ACHN (cell line): Measurements from ENCODE around the gene LEP.
"Not testable (repeated sequence)": the region's sequence is repeated elsewhere in the genome, so short reads cannot be mapped to it uniquely, and the experiment has no call there.

ENCODE experiments used
- DNase-seq: peaks from one replicate; pipeline ENCODE4 v3.0.0-alpha.2; 2015
- in situ Hi-C: cut with HindIII; loops from 2 replicates; pipeline ENCODE4 v1.10.0; 2017; ENCODE audit warnings: low sequenced_read_pairs, low pct_ligation_motif_present, low pct_unique_long_range_greater_than_20kb

The LEP gene

DNA sequence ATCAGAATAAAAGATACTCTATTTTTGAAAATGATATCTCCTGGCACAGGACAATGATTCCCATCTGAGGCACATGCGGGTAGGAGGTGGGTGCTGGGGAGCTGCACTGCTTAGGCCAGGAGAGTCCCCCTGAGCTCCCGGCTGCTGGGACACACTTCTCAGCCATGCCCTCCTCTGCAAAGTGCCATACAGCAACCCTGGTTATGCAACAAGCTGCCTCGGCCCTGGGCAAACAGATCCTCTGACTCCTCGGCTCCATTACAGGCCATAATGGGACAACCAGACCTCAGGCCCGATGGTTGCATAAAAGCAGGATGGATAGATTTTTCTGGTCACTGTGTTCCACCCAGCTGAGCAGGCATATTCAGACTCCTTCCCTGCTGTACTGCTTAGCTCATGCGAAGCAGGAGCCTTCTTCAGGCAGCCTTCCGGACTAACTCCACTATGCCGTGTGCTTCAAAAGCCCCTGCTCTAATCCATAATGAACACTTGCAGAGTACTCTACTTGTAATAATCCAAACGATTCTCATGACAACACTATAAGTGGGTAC lies 6.5 kb upstream of the LEP start:
- in situ Hi-C loops = no loop called here

DNA sequence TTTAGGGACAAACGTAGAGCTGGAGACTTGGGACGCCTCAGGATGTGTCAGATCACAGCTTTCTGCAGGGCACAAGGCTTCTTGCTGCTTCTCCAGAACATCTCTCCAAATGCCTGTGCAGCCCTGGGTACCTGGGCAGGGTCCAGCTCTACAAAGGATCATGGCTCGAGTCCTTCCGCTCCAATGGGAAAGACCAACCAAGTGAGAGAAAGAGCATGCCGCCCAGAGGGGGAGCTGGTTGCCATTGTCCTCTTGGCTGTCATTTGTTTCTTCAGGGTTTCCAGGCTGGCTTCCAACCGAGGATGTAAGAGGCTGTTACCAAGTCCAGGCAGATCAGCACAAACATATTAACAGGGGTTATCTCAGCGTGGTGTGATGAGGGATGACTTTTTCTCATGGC lies 5.6 kb upstream of the LEP start:
- in situ Hi-C loops = no loop called here
- no peak for DNase-seq

More for the DNA sequence above, 6.5 kb upstream of the LEP start:
- DNase-seq = no peak

DNA sequence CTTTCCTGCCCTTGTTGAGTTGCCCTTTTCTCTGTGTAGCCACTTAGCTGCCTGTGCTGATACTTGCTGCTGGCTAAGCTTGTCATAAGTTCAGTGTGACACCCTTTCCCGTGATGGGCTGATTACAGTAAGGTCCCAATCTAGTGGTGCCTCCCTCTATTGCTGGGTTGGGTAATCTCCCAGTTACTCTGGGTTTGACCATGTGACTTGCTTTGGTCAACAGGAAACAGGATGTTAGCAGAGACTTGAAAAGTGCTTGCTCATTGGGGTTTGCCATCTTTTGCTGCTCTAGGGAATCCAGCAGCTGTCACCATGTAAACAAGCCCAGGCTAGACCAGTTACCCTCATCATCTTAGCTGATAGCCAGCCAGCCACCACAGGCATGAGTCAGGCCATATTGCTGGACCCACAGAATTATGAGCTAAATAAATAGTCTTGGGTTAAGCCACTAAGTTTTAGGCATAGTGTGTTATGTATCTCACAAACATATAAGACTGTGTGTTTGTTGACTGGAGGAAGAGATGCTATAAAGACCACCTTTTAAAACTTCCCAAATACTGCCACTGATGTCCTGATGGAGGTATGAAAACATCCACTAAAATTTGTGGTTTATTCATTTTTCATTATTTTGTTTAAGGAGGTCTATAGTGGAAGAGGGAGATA lies 4.0 kb upstream of the LEP start:
- in situ Hi-C loops = no loop called here
- peak; percentile 35 for DNase-seq

DNA sequence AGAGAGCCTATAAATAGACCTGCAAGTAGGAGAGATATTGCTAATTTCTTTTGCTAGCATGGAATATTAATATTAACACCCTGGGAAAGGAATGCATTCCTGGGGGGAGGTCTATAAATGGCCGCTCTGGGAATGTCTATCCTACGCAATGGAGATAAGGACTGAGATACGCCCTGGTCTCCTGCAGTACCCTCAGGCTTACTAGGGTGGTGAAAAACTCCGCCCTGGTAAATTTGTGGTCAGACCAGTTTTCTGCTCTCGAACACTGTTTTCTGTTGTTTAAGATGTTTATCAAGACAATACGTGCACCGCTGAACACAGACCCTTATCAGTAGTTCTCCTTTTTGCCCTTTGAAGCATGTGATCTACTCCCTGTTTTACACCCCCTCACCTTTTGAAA lies 1.9 kb upstream of the LEP start:
- DNase-seq, in situ Hi-C loops: not testable (repeated sequence)

DNA sequence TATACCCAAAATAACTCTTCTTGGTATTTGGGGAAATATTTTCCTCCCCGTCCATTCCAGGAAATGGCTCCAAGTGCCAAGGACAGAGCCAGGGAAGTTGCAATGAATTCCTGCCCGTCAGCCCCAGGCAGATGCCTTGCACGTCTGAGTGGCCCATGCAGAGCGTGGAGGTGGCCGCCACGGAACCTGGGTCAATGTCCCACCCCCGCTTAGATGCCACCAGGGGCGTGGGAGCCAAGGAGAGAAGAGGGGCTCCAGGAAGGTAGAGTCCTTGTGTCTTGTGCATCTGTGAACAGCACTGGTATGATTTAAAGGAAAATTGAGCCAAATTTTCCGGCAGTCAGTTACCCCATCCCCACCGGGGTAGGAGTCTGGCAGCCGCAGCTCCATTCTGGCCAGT lies 1.6 kb downstream of the LEP start:
- in situ Hi-C loops = no loop called here
- no peak for DNase-seq

DNA sequence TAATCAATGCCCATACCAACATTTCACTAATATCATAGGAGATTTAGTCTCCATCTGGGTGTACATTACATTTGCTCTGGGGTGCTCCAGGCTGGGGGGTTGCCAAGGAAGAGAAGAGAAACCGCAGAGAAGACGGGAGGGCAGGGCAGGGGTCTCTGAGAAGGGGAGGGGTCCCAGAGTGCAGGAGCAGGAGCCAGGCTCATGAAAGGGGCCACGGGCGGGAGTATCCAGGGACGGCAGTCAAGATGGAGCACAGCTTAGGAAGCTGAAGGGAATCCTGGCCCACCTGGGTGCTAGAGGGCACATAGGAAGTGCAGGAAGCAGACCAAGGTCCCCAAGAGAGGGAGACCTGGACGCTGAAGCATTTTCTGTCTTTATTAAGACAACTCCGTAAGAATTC lies 2.2 kb downstream of the LEP start:
- in situ Hi-C loops = no loop called here

DNA sequence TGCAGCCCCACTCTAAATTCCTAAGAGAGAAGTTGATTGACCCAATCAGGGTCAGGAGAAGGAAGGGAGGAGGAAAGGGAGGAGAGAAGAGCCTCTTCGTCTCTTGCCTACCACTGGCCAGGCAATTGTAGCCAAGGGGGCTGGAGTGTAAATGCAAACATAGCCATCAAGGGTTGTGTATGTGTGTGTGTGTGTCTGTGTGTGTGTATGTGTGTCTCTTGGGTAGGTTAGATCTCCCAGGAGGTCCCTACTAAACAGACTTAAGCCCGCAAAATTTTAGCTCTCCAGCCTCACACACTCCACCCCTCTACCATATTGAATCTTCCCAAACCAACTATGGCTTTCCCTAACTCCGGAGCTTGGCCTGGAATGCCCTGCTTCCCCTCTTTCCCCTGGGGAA lies 3.8 kb downstream of the LEP start:
- no peak for DNase-seq
- in situ Hi-C loops = no loop called here

More for the DNA sequence above, 2.2 kb downstream of the LEP start:
- DNase-seq = no peak

DNA sequence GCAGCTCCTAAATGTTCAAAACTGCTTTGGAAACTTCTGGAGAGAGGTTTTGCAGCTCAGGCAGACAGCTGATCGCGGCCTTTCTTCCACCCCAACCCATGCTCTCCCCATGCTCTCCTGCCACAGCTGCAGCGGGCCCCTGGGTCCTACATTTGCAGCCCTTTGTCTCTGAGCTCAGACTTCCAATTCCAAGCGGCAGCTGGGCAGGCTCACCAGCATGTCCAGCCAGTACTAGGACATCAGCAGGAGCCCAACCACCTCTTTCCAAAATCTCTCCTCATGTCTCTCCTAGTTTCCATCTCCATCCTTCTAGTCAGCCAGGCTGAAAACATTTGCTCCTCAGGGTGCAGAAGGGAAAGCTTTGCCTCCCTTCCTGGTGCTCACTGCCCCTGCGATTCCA lies 6.0 kb downstream of the LEP start:
- in situ Hi-C loops = no loop called here
- DNase-seq = no peak

DNA sequence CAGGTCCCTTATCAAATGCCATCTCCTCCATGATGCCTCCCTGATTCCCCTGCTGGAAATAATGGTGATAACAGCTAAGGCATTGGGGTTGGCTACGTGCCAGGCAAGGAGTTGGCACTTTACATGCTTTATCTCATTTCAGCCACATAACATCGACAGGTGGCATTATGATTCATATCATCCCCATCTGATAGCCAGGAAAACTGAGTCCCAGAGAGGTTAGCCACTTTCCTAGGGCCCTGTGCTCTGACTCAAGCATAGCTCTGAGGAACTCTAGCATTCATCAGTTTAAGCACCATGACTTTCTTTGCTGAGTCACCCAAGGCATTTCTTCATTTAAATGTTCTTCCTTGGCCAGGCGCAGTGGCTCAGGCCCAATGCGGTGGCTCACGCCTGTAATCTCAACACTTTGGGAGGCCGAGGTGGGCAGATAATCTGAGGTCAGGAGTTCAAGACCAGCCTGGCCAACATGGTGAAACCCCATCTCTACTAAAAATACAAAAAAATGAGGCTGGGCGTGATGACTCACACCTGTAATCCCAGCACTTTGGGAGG lies 6.6 kb downstream of the LEP start:
- peak; percentile 38 for DNase-seq
- in situ Hi-C loops = no loop called here

DNA sequence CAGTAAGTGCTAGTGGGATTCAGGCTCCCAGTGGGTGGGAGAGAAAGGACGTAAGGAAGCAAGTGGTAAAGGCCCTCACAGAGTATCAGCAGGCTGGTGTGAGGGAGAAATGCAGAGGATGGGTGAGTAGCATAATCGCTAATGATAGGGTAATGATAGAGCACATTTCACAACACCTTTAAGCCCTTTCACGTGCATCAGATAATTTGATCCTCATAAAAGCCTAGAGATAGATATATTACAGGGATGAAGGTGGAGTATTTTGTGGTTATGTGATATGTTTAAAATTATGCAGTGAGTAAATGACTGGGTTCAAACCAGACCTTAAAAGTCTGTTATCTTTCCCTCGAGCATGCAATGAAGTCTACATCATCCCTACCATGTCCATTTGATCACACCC lies 10.3 kb downstream of the LEP start:
- DNase-seq = no peak
- in situ Hi-C loops = no loop called here

DNA sequence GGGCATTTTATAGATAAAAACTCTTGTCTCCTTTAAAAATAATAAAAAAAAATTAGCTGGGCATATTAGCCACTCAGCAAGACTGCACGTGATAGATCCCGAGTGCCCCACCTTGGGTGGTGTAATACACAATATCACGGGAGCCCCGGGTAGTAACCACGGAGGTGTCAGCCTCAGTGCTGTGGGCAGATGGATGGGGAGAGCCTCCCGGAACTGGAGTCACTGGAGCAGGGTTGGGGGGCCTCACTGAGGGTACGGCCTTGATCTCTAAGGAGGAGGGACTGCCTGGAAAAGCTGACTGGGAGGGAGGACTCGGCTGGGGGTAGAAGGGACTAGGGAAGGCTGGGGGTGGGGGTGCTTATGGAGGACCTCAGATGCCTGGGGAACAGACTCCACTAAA lies 12.6 kb downstream of the LEP start:
- in situ Hi-C loops = no loop called here
- DNase-seq = no peak

DNA sequence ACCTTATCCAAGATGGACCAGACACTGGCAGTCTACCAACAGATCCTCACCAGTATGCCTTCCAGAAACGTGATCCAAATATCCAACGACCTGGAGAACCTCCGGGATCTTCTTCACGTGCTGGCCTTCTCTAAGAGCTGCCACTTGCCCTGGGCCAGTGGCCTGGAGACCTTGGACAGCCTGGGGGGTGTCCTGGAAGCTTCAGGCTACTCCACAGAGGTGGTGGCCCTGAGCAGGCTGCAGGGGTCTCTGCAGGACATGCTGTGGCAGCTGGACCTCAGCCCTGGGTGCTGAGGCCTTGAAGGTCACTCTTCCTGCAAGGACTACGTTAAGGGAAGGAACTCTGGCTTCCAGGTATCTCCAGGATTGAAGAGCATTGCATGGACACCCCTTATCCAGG lies 13.4 kb downstream of the LEP start:
- no peak for DNase-seq
- in situ Hi-C loops = no loop called here

DNA sequence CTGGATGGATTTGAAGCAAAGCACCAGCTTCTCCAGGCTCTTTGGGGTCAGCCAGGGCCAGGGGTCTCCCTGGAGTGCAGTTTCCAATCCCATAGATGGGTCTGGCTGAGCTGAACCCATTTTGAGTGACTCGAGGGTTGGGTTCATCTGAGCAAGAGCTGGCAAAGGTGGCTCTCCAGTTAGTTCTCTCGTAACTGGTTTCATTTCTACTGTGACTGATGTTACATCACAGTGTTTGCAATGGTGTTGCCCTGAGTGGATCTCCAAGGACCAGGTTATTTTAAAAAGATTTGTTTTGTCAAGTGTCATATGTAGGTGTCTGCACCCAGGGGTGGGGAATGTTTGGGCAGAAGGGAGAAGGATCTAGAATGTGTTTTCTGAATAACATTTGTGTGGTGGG lies 14.2 kb downstream of the LEP start:
- in situ Hi-C loops = no loop called here
- DNase-seq = no peak

DNA sequence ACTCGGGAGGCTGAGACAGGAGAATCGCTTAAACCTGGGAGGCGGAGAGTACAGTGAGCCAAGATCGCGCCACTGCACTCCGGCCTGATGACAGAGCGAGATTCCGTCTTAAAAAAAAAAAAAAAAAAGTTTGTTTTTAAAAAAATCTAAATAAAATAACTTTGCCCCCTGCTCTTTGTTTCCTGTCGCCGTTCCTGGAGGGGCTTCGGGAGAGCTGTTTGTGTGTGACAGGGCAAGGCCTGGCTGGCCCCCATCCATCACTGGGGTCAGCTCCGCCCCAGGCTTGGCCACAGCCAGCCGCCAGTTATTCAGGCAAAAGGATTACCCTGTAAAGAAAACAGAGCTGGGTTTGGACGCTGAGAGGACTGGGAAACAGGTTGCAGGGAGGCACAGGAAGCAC lies 16.4 kb downstream of the LEP start:
- in situ Hi-C loops = no loop called here

DNA sequence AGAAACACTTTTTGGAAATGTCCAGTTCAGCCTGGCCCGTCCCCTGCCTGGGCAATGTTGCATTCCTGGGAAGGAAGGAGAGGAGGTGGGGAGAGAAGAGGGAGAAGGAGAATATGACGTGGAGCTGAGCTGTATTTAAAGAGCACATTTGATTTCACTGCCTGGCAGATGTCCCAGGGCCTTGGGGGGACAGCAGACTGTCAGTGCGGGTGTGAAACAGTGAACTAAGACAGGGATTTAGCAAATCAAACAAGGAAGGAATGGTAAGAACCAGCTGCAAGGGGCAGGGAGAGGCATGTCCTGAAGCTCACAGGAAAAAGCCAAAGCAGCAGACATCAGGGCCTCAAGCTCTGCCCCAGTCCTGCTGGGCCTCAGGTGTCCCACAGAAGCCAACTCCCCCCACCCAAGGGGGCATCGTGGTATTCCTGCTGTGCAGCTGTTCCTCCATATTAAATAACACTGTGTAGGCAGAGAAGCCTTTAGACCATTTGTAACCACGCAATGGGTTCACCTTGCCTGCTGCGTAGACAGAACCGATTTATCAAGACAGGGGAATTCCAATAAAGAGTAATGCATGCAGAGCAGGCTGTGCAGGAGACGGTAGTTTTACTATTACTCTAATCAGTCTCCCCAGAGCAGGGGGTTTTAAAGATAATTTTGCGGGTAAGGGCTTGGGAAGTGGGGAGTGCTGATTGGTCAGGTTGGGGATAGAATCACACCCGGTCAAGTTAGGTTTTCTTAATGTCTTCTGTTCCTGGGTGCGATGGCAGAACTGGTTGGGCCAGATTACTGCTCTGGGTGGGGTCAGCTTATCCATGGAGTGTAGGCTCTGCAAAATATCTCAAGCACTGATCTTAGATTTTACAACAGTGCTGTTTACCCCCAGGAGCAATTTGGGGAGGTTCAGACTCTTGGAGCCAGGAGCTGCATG lies 18.3 kb downstream of the LEP start:
- in situ Hi-C loops = no loop called here
- no peak for DNase-seq

More for the DNA sequence above, 16.4 kb downstream of the LEP start:
- no peak for DNase-seq

DNA sequence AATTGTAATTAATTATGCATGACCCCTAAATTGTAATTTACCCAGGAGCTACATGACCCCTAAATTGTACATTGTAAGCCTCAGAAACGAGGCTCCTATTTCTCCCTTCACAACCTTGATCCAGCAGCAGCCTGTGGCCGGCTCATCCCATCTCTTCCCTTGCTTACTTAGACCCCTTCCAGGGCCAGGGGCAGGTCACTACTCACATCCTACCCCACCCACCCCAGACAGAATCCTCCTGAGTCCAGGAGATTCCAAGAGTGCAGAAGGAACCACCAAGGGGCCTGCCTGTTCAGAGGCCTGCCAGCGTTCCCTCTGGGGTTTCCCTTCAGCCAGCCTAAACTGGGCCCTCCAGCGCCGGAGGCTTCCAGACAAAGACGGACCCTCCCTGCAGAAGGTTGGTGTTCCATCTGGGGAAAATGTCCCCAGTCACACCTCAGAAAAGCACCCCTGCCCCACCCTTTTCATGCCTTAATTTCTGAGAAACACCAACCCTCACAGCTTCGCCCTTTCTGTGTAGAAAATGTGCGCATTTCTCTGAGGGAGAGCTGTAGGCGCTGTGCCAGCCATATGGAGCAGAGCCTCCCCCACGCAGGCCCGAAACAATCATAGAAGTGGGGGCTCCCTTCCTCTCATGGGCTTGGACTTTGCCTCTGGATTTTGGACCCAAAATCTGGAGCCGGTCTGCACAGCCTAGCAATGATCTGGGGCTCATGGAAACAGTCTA lies 19.2 kb downstream of the LEP start:
- in situ Hi-C loops = no loop called here
- DNase-seq = no peak

DNA sequence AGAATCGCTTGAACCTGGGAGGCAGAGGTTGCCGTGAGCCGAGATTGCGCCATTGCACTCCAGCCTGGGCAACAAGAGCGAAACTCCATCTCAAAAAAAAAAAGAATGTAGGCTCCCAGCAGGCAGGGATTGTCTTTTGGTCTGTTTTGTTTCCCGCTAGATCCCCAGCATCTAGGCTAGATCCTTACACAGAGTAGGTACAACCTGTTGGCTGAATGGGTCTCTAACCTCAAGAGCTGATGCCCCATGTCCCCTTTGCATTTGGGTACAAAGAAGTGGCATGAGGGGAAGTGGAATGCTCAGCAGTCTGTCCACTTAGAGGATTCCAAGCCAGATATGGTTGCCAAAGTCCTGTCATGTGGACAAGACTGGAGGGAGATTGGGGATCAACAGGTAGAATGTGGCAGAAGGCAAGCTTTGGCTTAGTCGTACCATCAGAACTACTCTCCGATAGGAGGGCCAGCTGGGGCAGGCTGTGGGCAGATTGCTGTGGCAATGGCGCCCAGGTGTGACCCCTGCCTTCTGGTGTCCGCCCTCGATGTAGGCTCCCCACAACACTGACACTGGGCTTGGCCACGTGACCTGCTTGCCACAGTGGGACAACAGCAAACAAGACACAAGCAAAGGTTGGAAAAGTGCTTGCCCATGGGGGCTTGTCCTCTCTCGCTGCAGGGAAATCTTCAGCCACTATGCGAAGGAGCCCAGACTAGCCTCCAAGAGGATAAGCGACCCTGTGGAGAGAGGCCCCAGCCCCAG lies 21.4 kb downstream of the LEP start:
- DNase-seq = no peak
- in situ Hi-C loops = no loop called here

DNA sequence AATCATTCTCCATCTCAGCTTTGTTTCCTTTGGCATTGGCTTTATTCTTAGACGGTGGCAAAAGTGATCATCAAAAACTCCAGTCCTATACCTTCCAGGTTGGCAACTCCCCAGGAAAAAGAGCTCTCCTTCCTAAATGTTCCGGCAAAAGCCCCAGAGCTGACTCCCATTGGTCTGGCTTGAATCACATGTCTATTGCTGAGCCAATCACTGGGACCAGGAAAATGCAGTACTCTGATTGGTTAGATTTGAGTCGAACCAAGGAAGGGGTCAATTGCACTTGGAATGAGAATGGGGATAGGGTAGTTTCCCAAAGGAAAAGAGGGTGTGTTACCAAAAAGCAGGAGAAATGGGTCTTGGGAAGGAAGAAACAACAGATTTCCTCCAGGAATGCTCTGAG lies 22.3 kb downstream of the LEP start:
- in situ Hi-C loops = no loop called here
- peak; percentile 9 for DNase-seq
